Naive thymus-derived CD8-positive, alpha-beta T cell (primary cell): ENCODE results near the gene CDHR2. TPM values are rescaled to one million over a fixed set of nuclear protein-coding genes. Genes with fewer than 3 reads are reported as not detected.
"Not testable (repeated sequence)": the region's sequence is repeated elsewhere in the genome, so short reads cannot be mapped to it uniquely, and the experiment has no call there.

Experiments
- ATAC-seq, 2 donors: fragments of 150-1000 bp; cut with Tn5 transposase in 1 of 2; sonication (Bioruptor Pico), chemical (Tn5 transposase) in 1 of 2; 1 replicate in 1 of 2; 2 replicates in 1 of 2; pipeline ENCODE4 v1.10.0; 2021; ENCODE audit warnings: mild to moderate bottlenecking in 2 of 2, moderate library complexity in 2 of 2
- POLR2A ChIA-PET: fragments of 350-600 bp; sonication (Branson Sonifier 250); formaldehyde crosslinking; loops from one replicate; lab custom pipeline; 2021; ENCODE audit warnings: antibody characterized with exemption; lab: Charles Lee
- DNase-seq, 10 donors: peaks; one replicate each; pipeline versions ENCODE4 v3.0.0 to v3.0.0-alpha.2; 2020 to 2022
- H3K27ac Mint-ChIP-seq, 10 donors: one replicate each; pipeline ENCODE4 v1.8.0; 2020 to 2022; ENCODE audit warnings: mild to moderate bottlenecking in 10 of 10, mixed read lengths in 10 of 10, moderate library complexity in 4 of 10, inconsistent platforms in 1 of 10
- H3K27me3 Mint-ChIP-seq, 5 donors: one replicate each; pipeline ENCODE4 v1.8.0; 2021 to 2022; ENCODE audit warnings: mixed read lengths in 5 of 5
- H3K36me3 Mint-ChIP-seq, 3 donors: one replicate each; pipeline ENCODE4 v1.8.0; 2020 to 2022; ENCODE audit warnings: mixed read lengths in 3 of 3, mild to moderate bottlenecking in 2 of 3, inconsistent platforms in 1 of 3
- H3K4me1 Mint-ChIP-seq, 4 donors: one replicate each; pipeline ENCODE4 v1.8.0; 2021 to 2022; ENCODE audit warnings: mixed read lengths in 4 of 4
- H3K4me3 Mint-ChIP-seq, 10 donors: one replicate each; pipeline ENCODE4 v1.8.0; 2020 to 2022; ENCODE audit warnings: mild to moderate bottlenecking in 10 of 10, mixed read lengths in 10 of 10, moderate library complexity in 6 of 10, inconsistent platforms in 1 of 10
- H3K9me3 Mint-ChIP-seq, 9 donors: one replicate each; pipeline ENCODE4 v1.8.0; 2020 to 2022; ENCODE audit warnings: mixed read lengths in 9 of 9, mild to moderate bottlenecking in 3 of 9, inconsistent platforms in 1 of 9, moderate library complexity in 1 of 9
- polyA plus RNA-seq, 3 donors: library from polyadenylated mRNA; unstranded; fragments of 300-500 nt; fragmentation: Illumina TruSeq; gene quantifications; one replicate each; pipeline ENCODE4 v1.2.3, GENCODE V29; 2021
- total RNA-seq, 8 experiments: library from RNA in 2 of 8; stranded (reverse) in 2 of 8; gene quantifications; one replicate each; pipeline ENCODE4 v1.2.3 and lab custom pipeline; 2021 to 2026

The CDHR2 gene
- total and polyA plus RNA-seq, 5 experiments from 2014 or later = 0.26 to 4.8 (median 3.6) TPM; not detected in 2

DNA sequence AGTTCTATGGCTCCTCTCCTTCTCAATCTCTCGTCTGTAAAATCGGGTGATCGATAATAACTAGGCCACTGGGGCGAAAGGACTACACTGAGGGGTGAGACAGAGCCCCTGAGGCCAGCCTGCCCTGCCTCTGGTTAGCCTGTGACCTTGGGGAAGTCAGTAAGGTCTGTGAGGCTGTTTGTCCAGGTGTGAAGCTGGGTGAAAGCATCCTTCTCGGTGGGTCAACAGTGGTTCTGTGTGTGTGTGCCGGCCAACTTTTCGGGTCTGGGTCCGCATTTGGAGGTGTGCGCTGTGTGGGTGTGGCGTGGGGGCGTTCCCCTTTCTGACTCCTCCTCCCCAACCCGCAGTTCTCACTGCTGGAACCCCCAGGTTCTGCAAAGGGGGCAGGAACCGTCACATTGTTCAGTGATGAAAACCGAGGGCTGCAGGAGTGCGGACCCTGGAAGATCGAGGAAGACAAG, 7.0 kb upstream of the CDHR2 start:
- Mint-ChIP-seq H3K27ac (peak overlapping the region; percentile 95 to 100 (median 98)), H3K9me3 (no peaks in the 10 kb centered on the region), H3K27me3 (no peaks in the 10 kb centered on the region), H3K36me3 (no peaks in the 10 kb centered on the region), H3K4me3 (peak overlapping the region; percentile 86 to 94 (median 91)), H3K4me1 (peaks cover 47 to 77% (median 70%) of the 10 kb centered on the region in 4 donors)
- DNase-seq = peak; percentile 53 to 80 (median 65)
- peak in 1 of 2 donors; percentile 6 for ATAC-seq
- POLR2A ChIA-PET = interaction anchor here (1.0 to 18.0 kb wide), 7 partner anchors 11 to 180 kb away, joined by 3 to 531 read pairs (median 28); partner anchors contain the start of genes CDHR2, CLTB, FAF2 and HIGD2A

- POLR2A ChIA-PET = interaction anchor here (0.6 to 18.0 kb wide), 11 partner anchors 10 to 181 kb away, joined by 3 to 531 read pairs (median 15); partner anchors contain the start of genes CDHR2, CLTB, FAF2 and HIGD2A
- Mint-ChIP-seq H3K4me1 (peaks cover 51 to 83% (median 76%) of the 10 kb centered on the region in 4 donors), H3K27me3 (no peaks in the 10 kb centered on the region), H3K4me3 (peak overlapping the region; percentile 88 to 95 (median 92)), H3K27ac (peak overlapping the region; percentile 95 to 100 (median 98)), H3K9me3 (no peaks in the 10 kb centered on the region), H3K36me3 (no peaks in the 10 kb centered on the region)
- ATAC-seq (peak; percentile 15 to 32), DNase-seq (peak in 4 of 10 donors; percentile 32 to 51 (median 40))
Observed at GRCh38 chr5:176542596-176543427, 6.3 kb upstream of the CDHR2 start.

- POLR2A ChIA-PET = interaction anchor here (0.5 to 18.0 kb wide), 13 partner anchors 9 to 769 kb away, joined by 3 to 531 read pairs (median 5); partner anchors contain the start of genes CDHR2, CLTB, FAF2 and HIGD2A
- Mint-ChIP-seq H3K9me3 (no peaks in the 10 kb centered on the region), H3K36me3 (no peaks in the 10 kb centered on the region), H3K4me3 (peak overlapping the region; percentile 86 to 96 (median 94)), H3K27ac (peak overlapping the region; percentile 89 to 99 (median 96)), H3K4me1 (peaks cover 47 to 80% (median 72%) of the 10 kb centered on the region in 4 donors), H3K27me3 (no peaks in the 10 kb centered on the region)
- ATAC-seq = peak; percentile 67 to 68
- peak; percentile 64 to 84 (median 72) for DNase-seq
Observed at GRCh38 chr5:176543428-176544182, 5.5 kb upstream of the CDHR2 start.

DNA sequence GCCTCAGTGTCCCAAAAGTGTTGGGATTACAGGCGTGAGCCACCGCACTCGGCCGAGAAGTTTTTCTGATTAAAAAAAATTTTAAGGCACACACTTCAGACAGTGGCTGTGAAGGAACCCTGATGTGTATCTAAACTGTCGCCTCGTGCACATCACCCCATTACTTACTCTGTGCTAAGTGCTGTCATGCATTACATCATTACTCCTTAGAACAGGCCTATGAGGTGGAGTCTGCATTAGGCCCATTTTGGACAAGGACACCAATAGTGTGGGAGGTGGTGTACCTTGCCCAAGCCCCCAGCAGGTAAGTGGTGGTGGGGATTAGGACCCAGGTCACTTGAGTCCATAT, 3.8 kb upstream of the CDHR2 start:
- Mint-ChIP-seq H3K9me3 (no peaks in the 10 kb centered on the region), H3K36me3 (no peaks in the 10 kb centered on the region), H3K27me3 (no peaks in the 10 kb centered on the region), H3K27ac (peak overlapping the region in 9 of 10 donors; percentile 75 to 98 (median 91)), H3K4me3 (peak overlapping the region in 7 of 10 donors; percentile 18 to 96 (median 94)), H3K4me1 (peaks cover 38 to 69% (median 62%) of the 10 kb centered on the region in 4 donors)
- DNase-seq (no peak), ATAC-seq (no peak)
- POLR2A ChIA-PET = interaction anchor here (2.9 to 18.0 kb wide), 3 partner anchors 8 to 29 kb away, joined by 15 to 531 read pairs (median 346); partner anchors contain the start of gene CDHR2

GRCh38 chr5:176545737-176546509, 3.2 kb upstream of the CDHR2 start:
- Mint-ChIP-seq H3K9me3 (no peaks in the 10 kb centered on the region), H3K27me3 (no peaks in the 10 kb centered on the region), H3K4me1 (peaks cover 36 to 69% (median 60%) of the 10 kb centered on the region in 4 donors), H3K4me3 (peak overlapping the region in 5 of 10 donors; percentile 12 to 96 (median 36)), H3K27ac (peak overlapping the region in 9 of 10 donors; percentile 19 to 97 (median 91)), H3K36me3 (no peaks in the 10 kb centered on the region)
- DNase-seq = peak in 1 of 10 donors; percentile 55
- POLR2A ChIA-PET = interaction anchor here (18.0 kb wide), 1 partner anchor 19 kb away, joined by 531 read pairs; no protein-coding TSS in a partner anchor
- no peak for ATAC-seq

GRCh38 chr5:176547802-176548201, 1.3 kb upstream of the CDHR2 start:
- Mint-ChIP-seq H3K36me3 (no peaks in the 10 kb centered on the region), H3K4me3 (no peak overlapping the region), H3K4me1 (peaks cover 29 to 68% (median 55%) of the 10 kb centered on the region in 4 donors), H3K27me3 (no peaks in the 10 kb centered on the region), H3K9me3 (no peaks in the 10 kb centered on the region), H3K27ac (peak overlapping the region; percentile 65 to 87 (median 82))
- ATAC-seq = peak in 1 of 2 donors; percentile 29
- POLR2A ChIA-PET = interaction anchor here (0.6 to 13.3 kb wide), 4 partner anchors 10 to 131 kb away, joined by 3 to 346 read pairs (median 4); partner anchors contain the start of gene RNF44
- DNase-seq = peak in 2 of 10 donors; percentile 31 to 32

DNA sequence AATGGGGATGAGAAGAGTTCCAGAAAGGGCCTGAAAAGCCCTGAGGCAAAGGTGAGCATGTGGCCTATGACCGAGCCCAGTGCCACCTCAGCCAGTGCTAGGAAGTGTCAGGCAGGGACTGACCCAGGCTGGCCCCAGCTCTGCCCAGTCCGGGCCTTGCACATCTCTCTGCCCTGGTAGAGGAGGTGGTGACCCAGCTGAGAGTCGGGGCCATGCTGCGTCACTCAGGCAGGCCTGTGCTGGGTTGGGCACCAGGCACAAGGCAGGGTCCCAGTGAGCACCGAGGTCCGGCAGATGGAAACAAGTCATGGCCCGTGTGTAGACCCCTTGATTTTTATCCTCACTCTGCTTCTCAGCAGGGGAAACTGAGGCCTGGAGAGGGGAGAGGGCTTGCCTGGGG, 729 bp downstream of the CDHR2 start:
- no peak for ATAC-seq
- H3K9me3 Mint-ChIP-seq = no peaks in the 10 kb centered on the region
- H3K27ac Mint-ChIP-seq = peak overlapping the region in 9 of 10 donors; percentile 31 to 88 (median 81)
- H3K4me1 Mint-ChIP-seq = peaks cover 32 to 81% (median 63%) of the 10 kb centered on the region in 4 donors
- POLR2A ChIA-PET = interaction anchor here (0.6 to 13.3 kb wide), 5 partner anchors 12 to 799 kb away, joined by 4 to 346 read pairs (median 5); partner anchors contain the start of gene RNF44
- peak overlapping the region in 1 of 10 donors; percentile 14 for H3K4me3 Mint-ChIP-seq
- DNase-seq = no peak
- no peaks in the 10 kb centered on the region for H3K27me3 Mint-ChIP-seq
- no peaks in the 10 kb centered on the region for H3K36me3 Mint-ChIP-seq

GRCh38 chr5:176550275-176550831, 1.2 kb downstream of the CDHR2 start:
- Mint-ChIP-seq H3K27me3 (no peaks in the 10 kb centered on the region), H3K36me3 (no peaks in the 10 kb centered on the region), H3K27ac (peak overlapping the region; percentile 75 to 88 (median 84)), H3K9me3 (no peaks in the 10 kb centered on the region), H3K4me1 (peaks cover 34 to 81% (median 63%) of the 10 kb centered on the region in 4 donors), H3K4me3 (peak overlapping the region; percentile 7 to 70 (median 52))
- DNase-seq = peak in 1 of 10 donors; percentile 54
- POLR2A ChIA-PET = interaction anchor here (1.4 to 13.3 kb wide), 4 partner anchors 12 to 26 kb away, joined by 4 to 346 read pairs (median 6); partner anchors contain the start of gene RNF44
- ATAC-seq = peak in 1 of 2 donors; percentile 50

DNA sequence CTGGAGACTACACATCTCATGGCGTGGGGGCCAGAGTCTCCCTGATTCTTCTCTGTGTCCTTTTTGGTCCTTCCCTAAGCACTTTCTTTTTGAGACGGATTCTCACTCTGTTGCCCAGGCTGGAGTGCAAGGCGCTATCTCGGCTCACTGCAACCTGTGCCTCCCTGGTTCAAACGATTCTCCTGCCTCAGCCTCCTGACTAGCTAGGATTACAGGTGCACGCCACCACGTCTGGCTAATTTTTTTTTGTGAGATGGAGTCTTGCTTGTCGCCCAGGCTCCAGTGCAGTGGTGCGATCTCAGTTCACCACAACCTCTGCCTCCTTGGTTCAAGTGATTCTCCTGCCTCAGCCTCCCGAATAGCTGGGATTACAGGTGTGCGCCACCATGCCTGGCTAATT, 1.8 kb downstream of the CDHR2 start:
- not testable (repeated sequence) for H3K27me3 Mint-ChIP-seq, ATAC-seq, H3K36me3 Mint-ChIP-seq, H3K9me3 Mint-ChIP-seq
- POLR2A ChIA-PET = interaction anchor here (2.0 to 13.3 kb wide), 2 partner anchors 13 to 21 kb away, joined by 8 to 346 read pairs; partner anchors contain the start of gene RNF44
- Mint-ChIP-seq H3K4me3 (peak overlapping the region in 9 of 10 donors; percentile 30 to 70 (median 58)), H3K4me1 (peaks cover 33 to 81% (median 63%) of the 10 kb centered on the region in 4 donors), H3K27ac (peak overlapping the region; percentile 75 to 88 (median 84))
- DNase-seq = peak in 1 of 10 donors; percentile 46

GRCh38 chr5:176552332-176552869, 3.3 kb downstream of the CDHR2 start:
- POLR2A ChIA-PET = interaction anchor here (13.3 kb wide), 1 partner anchor 14 kb away, joined by 346 read pairs; the partner anchor contains the start of gene RNF44
- DNase-seq (peak in 1 of 10 donors; percentile 40), ATAC-seq (no peak)
- Mint-ChIP-seq H3K4me3 (peak overlapping the region in 2 of 10 donors; percentile 3 to 54), H3K27ac (peak overlapping the region; percentile 40 to 93 (median 82)), H3K4me1 (peaks cover 32 to 87% (median 66%) of the 10 kb centered on the region in 4 donors), H3K9me3 (no peaks in the 10 kb centered on the region), H3K36me3 (no peaks in the 10 kb centered on the region), H3K27me3 (no peaks in the 10 kb centered on the region)
